ENCODE results near the gene ZNF300.

ZNF300 gene

DNA sequence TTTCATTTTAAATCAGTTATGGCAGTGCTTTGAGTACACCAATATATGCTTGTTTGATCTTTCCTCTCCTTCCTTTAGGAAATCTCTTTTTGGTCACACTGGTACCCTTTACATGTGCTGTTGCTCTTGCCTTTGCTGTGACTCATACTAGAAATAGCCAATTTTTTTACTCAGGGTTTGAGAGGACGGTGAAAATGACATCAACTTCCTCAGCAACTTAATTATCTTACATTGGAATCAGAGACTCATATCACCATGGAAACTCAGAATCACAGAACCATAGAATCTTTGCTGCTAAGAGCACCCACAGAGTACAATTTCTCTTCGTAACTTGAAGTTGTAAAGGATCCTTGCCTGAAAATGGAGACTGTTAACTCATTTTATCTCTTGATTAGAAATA is 13.8 kb upstream of the ZNF300 start:
- Histone ChIP-seq H3K9me3 (ENCODE audit: insufficient read depth, low read depth, low read length) (peaks cover 6% of the 10 kb centered on the region), H3K9ac (ENCODE audit: low read depth, low read length, poor library complexity, severe bottlenecking) (no peak overlapping the region), H3K4me3 (ENCODE audit: low read length, poor library complexity, severe bottlenecking) (no peak overlapping the region), H3K36me3 (ENCODE audit: insufficient read depth, low read length) (no peaks in the 10 kb centered on the region), H4K20me1 (ENCODE audit: insufficient read depth, low read length, poor library complexity, severe bottlenecking) (no peaks in the 10 kb centered on the region), H3K4me2 (ENCODE audit: low read depth, low read length, poor library complexity, severe bottlenecking) (no peak overlapping the region), H3K27me3 (ENCODE audit: insufficient read depth, low read length, poor library complexity, severe bottlenecking) (no peaks in the 10 kb centered on the region), H3K79me2 (ENCODE audit: insufficient read depth, low read length) (no peaks in the 10 kb centered on the region), H3K4me1 (ENCODE audit: insufficient read depth, low read length, poor library complexity, severe bottlenecking) (no peaks in the 10 kb centered on the region), H2AFZ (ENCODE audit: low read length) (no peak overlapping the region), H3K9me2 (replicated peaks; ENCODE audit: low read depth, low read length) (no peaks in the 10 kb centered on the region), H3F3A (ENCODE audit: low read depth) (no peaks in the 10 kb centered on the region)
- no peak for TF ChIP-seq EZH2phosphoT487 (IDR thresholded peaks at IDR 0.05; ENCODE audit: borderline replicate concordance)
- TF ChIP-seq, protein P1, sequence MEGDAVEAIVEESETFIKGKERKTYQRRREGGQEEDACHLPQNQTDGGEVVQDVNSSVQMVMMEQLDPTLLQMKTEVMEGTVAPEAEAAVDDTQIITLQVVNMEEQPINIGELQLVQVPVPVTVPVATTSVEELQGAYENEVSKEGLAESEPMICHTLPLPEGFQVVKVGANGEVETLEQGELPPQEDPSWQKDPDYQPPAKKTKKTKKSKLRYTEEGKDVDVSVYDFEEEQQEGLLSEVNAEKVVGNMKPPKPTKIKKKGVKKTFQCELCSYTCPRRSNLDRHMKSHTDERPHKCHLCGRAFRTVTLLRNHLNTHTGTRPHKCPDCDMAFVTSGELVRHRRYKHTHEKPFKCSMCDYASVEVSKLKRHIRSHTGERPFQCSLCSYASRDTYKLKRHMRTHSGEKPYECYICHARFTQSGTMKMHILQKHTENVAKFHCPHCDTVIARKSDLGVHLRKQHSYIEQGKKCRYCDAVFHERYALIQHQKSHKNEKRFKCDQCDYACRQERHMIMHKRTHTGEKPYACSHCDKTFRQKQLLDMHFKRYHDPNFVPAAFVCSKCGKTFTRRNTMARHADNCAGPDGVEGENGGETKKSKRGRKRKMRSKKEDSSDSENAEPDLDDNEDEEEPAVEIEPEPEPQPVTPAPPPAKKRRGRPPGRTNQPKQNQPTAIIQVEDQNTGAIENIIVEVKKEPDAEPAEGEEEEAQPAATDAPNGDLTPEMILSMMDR (conservative IDR thresholded peaks at IDR 0.05; ENCODE audit: low read length), result no peak

DNA sequence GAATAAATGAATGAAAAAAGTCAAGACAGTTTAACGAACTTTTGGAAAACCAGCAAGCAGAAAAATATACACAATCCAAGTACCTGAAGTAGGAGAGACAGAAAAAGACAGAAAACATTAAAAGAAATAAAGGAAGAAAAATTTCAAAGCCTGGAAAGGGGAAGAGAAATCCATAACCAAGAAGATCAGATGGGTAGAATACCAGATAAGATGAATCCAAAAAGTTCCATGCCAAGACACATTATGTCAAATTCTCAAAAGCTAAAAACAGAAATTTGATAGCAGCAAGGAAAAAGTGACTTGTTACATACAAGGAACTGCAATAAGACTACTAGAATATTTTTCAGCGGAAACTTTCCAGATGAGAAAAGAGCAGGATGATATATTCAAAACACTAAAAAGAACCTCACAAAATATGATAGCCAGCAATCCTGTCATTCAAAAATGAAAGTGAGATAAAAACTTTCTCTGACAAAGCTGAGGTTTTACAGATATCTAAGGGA is 7.6 kb upstream of the ZNF300 start:
- H3F3A ChIP-seq (ENCODE audit: low read depth), result no peaks in the 10 kb centered on the region
- no peak overlapping the region for H2AFZ ChIP-seq (ENCODE audit: low read length)
- H3K27me3 ChIP-seq (ENCODE audit: insufficient read depth, low read length, poor library complexity, severe bottlenecking), result no peaks in the 10 kb centered on the region
- no peaks in the 10 kb centered on the region for H3K79me2 ChIP-seq (ENCODE audit: insufficient read depth, low read length)
- no peaks in the 10 kb centered on the region for H3K4me1 ChIP-seq (ENCODE audit: insufficient read depth, low read length, poor library complexity, severe bottlenecking)
- H4K20me1 ChIP-seq (ENCODE audit: insufficient read depth, low read length, poor library complexity, severe bottlenecking), result no peaks in the 10 kb centered on the region
- no peak overlapping the region for H3K4me2 ChIP-seq (ENCODE audit: low read depth, low read length, poor library complexity, severe bottlenecking)
- no peak overlapping the region for H3K9ac ChIP-seq (ENCODE audit: low read depth, low read length, poor library complexity, severe bottlenecking)
- no peak overlapping the region for H3K4me3 ChIP-seq (ENCODE audit: low read length, poor library complexity, severe bottlenecking)
- H3K9me2 ChIP-seq (replicated peaks; ENCODE audit: low read depth, low read length), result no peaks in the 10 kb centered on the region
- no peaks in the 10 kb centered on the region for H3K36me3 ChIP-seq (ENCODE audit: insufficient read depth, low read length)
- H3K9me3 ChIP-seq (ENCODE audit: insufficient read depth, low read depth, low read length), result peaks cover 24% of the 10 kb centered on the region; the same call in 1 of the 2 replicates
- TF ChIP-seq, protein P1 (conservative IDR thresholded peaks at IDR 0.05; ENCODE audit: low read length), result no peak
- no peak for TF ChIP-seq EZH2phosphoT487 (IDR thresholded peaks at IDR 0.05; ENCODE audit: borderline replicate concordance)

DNA sequence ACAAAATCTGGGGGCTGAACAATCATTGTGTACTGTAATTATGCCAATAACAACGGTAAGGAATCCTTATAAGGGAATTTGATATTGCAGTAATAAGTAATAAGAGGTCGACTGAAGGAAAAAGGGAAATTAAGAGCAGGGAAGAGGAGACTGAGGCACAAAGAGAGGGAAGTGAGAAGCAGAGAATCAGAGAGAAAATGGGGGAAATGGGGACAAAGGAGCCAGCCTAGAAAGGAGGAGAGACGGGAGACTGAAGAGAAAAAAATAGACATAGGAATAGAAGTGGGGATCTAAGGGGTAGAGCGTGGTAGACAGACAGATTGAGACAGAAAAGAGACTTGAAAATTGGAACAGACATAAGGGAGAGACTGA is 518 bp upstream of the ZNF300 start:
- Histone ChIP-seq H3K9me2 (replicated peaks; ENCODE audit: low read depth, low read length) (no peaks in the 10 kb centered on the region), H3K79me2 (ENCODE audit: insufficient read depth, low read length) (no peaks in the 10 kb centered on the region), H3K9ac (ENCODE audit: low read depth, low read length, poor library complexity, severe bottlenecking) (no peak overlapping the region), H3K4me1 (ENCODE audit: insufficient read depth, low read length, poor library complexity, severe bottlenecking) (no peaks in the 10 kb centered on the region), H3K9me3 (ENCODE audit: insufficient read depth, low read depth, low read length) (peaks cover 11% of the 10 kb centered on the region; the same call in 1 of the 2 replicates), H2AFZ (ENCODE audit: low read length) (no peak overlapping the region), H3K4me3 (ENCODE audit: low read length, poor library complexity, severe bottlenecking) (no peak overlapping the region), H3F3A (ENCODE audit: low read depth) (no peaks in the 10 kb centered on the region), H3K27me3 (ENCODE audit: insufficient read depth, low read length, poor library complexity, severe bottlenecking) (no peaks in the 10 kb centered on the region), H3K4me2 (ENCODE audit: low read depth, low read length, poor library complexity, severe bottlenecking) (no peak overlapping the region), H4K20me1 (ENCODE audit: insufficient read depth, low read length, poor library complexity, severe bottlenecking) (no peaks in the 10 kb centered on the region), H3K36me3 (ENCODE audit: insufficient read depth, low read length) (no peaks in the 10 kb centered on the region)
- TF ChIP-seq, protein P1 (conservative IDR thresholded peaks at IDR 0.05; ENCODE audit: low read length), result no peak
- TF ChIP-seq EZH2phosphoT487 (IDR thresholded peaks at IDR 0.05; ENCODE audit: borderline replicate concordance), result no peak

Data from Loucy (cell line).